ENCODE measurements around the gene GIGYF2.

DNA sequence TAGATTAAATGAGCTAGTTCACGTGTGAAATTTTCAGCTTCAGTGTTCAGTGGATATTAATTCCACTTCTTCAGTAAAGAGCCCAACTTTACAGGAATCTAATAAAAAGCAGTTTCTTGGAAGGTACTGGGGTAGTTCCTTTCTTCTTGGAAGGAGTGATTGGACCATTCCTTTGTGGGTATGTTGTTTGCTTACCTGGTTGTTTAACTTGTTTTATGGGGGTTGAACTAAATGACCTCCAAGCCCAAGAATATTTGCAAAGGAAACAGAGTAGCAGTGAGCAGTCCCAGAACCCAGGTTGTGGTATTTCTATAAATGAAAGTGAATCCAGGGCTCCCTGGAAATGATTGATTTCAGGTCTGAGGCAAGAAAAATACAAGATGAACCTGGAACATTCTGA, 47.8 kb downstream of the GIGYF2 start:
- no peak for TF ChIP-seq YY1 (IDR thresholded peaks at IDR 0.05; ENCODE audit: insufficient read depth, insufficient read length)
- no peak for TF ChIP-seq ZNF274 (IDR thresholded peaks at IDR 0.05; ENCODE audit: low read depth, low read length)
